Glutamatergic neuron (in vitro differentiated cells): ENCODE measurements around the gene CLEC16A. TPM values are rescaled to one million over a fixed set of nuclear protein-coding genes. Genes with fewer than 3 reads are reported as not detected.
A peak's percentile ranks its signal among the peaks of the same experiment; 100 is the strongest.

Experiments
- DNase-seq: peaks from one replicate; pipeline ENCODE4 v3.0.0; 2022
- H3K27ac Mint-ChIP-seq: one replicate; pipeline ENCODE4 v1.8.0; 2020; ENCODE audit warnings: mild to moderate bottlenecking, mixed read lengths, inconsistent platforms; ENCODE audit not compliant: unreplicated experiment
- H3K27me3 Mint-ChIP-seq: one replicate; pipeline ENCODE4 v1.8.0; 2020; ENCODE audit warnings: mild to moderate bottlenecking, moderate library complexity, mixed read lengths, inconsistent platforms; ENCODE audit not compliant: unreplicated experiment
- H3K36me3 Mint-ChIP-seq: one replicate; pipeline ENCODE4 v1.8.0; 2020; ENCODE audit warnings: mild to moderate bottlenecking, mixed read lengths, inconsistent platforms; ENCODE audit not compliant: unreplicated experiment
- H3K4me1 Mint-ChIP-seq: one replicate; pipeline ENCODE4 v1.8.0; 2020; ENCODE audit warnings: mild to moderate bottlenecking, low read depth, mixed read lengths, inconsistent platforms; ENCODE audit not compliant: unreplicated experiment
- H3K4me3 Mint-ChIP-seq: one replicate; pipeline ENCODE4 v1.8.0; 2020; ENCODE audit warnings: mild to moderate bottlenecking, mixed read lengths, inconsistent platforms; ENCODE audit not compliant: unreplicated experiment
- H3K9me3 Mint-ChIP-seq: one replicate; pipeline ENCODE4 v1.8.0; 2020; ENCODE audit warnings: mild to moderate bottlenecking, moderate library complexity, mixed read lengths, inconsistent platforms; ENCODE audit not compliant: unreplicated experiment
- total RNA-seq: library from RNA; stranded (reverse); fragmentation: NEBNext Ultra II Directional; extraction: Animal tissue kit (Norgen Biotek cat#: 25700); gene quantifications from one replicate; pipeline ENCODE4 v1.2.1, GENCODE V29; 2021; ENCODE audit not compliant: unreplicated experiment
- TF ChIP-seq, protein P1 (sequence below): fragments of 200-600 bp; sonication (generic); IDR thresholded peaks from one replicate; pipeline ENCODE4 v1.5.0; 2021; ENCODE audit not compliant: partially characterized antibody, unreplicated experiment

The CLEC16A gene
- total RNA-seq, 1 donor from 2014 or later, result 43.0 TPM

DNA sequence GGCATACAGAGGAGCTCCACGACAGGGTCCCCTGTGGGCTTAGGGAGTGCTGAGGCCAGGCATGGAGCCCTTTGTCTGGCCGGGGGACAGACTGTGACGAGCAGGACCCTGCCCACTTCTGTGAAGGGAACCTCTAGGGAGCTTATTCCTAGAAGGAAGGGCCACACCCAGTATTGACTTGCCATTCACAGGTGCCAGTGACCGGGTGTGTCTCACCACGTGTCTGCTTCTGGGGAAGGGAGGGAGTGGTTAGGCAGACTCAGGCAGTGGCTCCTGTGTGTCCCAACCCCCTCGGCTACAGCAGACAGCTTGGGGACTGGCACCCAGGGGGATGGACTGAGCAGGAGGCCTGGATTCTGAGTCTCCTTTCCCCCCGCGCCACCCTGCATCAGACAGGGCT is 254.5 kb downstream of the CLEC16A start:
- no peaks in the 10 kb centered on the region for H3K36me3 Mint-ChIP-seq

GRCh38 chr16:11200592-11200991 is 256.2 kb downstream of the CLEC16A start:
- H3K4me1 Mint-ChIP-seq, result peaks cover 37% of the 10 kb centered on the region
- no peak overlapping the region for H3K27ac Mint-ChIP-seq
- no peaks in the 10 kb centered on the region for H3K36me3 Mint-ChIP-seq
- TF ChIP-seq, protein P1, sequence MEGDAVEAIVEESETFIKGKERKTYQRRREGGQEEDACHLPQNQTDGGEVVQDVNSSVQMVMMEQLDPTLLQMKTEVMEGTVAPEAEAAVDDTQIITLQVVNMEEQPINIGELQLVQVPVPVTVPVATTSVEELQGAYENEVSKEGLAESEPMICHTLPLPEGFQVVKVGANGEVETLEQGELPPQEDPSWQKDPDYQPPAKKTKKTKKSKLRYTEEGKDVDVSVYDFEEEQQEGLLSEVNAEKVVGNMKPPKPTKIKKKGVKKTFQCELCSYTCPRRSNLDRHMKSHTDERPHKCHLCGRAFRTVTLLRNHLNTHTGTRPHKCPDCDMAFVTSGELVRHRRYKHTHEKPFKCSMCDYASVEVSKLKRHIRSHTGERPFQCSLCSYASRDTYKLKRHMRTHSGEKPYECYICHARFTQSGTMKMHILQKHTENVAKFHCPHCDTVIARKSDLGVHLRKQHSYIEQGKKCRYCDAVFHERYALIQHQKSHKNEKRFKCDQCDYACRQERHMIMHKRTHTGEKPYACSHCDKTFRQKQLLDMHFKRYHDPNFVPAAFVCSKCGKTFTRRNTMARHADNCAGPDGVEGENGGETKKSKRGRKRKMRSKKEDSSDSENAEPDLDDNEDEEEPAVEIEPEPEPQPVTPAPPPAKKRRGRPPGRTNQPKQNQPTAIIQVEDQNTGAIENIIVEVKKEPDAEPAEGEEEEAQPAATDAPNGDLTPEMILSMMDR, result no peak
- H3K27me3 Mint-ChIP-seq, result peaks cover 16% of the 10 kb centered on the region
- no peak overlapping the region for H3K4me3 Mint-ChIP-seq
- no peaks in the 10 kb centered on the region for H3K9me3 Mint-ChIP-seq
- DNase-seq, result no peak

More for the DNA sequence above, 254.5 kb downstream of the CLEC16A start:
- Mint-ChIP-seq H3K27ac (no peak overlapping the region), H3K9me3 (no peaks in the 10 kb centered on the region), H3K4me1 (peaks cover 36% of the 10 kb centered on the region), H3K27me3 (peaks cover 16% of the 10 kb centered on the region), H3K4me3 (no peak overlapping the region)
- no peak for DNase-seq
- TF ChIP-seq, protein P1, result no peak

- Mint-ChIP-seq H3K4me1 (peaks cover 37% of the 10 kb centered on the region), H3K4me3 (no peak overlapping the region), H3K36me3 (no peaks in the 10 kb centered on the region), H3K27ac (peak overlapping the region; percentile 34), H3K9me3 (peaks cover 2% of the 10 kb centered on the region), H3K27me3 (peaks cover 21% of the 10 kb centered on the region)
- TF ChIP-seq, protein P1, result no peak
- no peak for DNase-seq
These were observed 257.3 kb downstream of the CLEC16A start for GRCh38 chr16:11201498-11202259.

DNA sequence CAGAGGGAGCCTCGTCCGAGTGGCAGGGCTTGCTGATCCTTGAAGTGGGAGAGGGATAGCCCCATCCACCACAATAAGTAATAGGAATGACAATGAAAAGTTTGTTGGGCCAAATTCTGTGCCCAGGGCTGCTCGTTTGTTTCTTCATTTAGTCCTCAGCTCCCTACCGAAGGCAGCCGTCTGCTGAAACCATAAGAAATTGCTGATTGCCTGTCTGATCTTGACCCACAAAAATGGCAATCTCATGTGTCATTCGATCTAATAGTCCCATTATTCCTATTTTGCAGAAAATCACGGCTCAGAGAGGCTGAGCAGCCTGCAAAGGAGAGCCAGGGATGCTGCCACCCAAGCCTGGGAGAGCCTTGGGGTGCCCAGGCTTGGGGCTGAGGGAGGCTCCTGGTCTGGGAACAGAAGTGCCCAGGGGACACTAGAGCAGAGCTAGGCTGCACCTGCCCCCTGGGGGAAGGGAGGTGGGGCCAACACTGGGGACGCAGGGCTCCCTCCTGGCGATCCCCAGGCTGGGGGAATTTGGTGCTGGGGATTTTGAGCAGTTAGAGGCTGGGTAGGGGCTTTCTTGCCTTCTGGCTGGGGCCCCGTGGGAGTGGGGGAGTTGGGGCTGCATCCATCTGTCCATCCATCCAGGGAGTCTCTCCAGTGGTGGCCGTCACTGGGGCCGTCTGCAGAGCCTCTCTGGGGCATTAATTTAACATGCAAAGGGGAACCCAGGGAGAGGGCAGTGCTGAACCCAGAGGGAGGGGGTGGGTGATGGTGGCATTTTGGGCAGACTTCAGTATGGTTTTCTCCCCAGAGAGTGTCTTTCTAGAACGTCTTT is 258.1 kb downstream of the CLEC16A start:
- peak; percentile 38 for DNase-seq
- H3K36me3 Mint-ChIP-seq, result no peaks in the 10 kb centered on the region
- no peak overlapping the region for H3K4me3 Mint-ChIP-seq
- peaks cover 18% of the 10 kb centered on the region for H3K27me3 Mint-ChIP-seq
- H3K9me3 Mint-ChIP-seq, result peaks cover 2% of the 10 kb centered on the region
- peaks cover 39% of the 10 kb centered on the region for H3K4me1 Mint-ChIP-seq
- H3K27ac Mint-ChIP-seq, result peak overlapping the region; percentile 5
- TF ChIP-seq, protein P1, result no peak
